ENCODE data around the gene KDM1B.

The KDM1B gene

GRCh38 chr6:18234564-18234963 lies 79.3 kb downstream of the KDM1B start:
- TF ChIP-seq NFIC (IDR thresholded peaks at IDR 0.05) = no peak
- no peak for TF ChIP-seq CREB1 (IDR thresholded peaks at IDR 0.05; ENCODE audit: low read depth)
- no peak for TF ChIP-seq FOXM1 (IDR thresholded peaks at IDR 0.05; ENCODE audit: borderline replicate concordance, low read depth)
- TF ChIP-seq TEAD4 (IDR thresholded peaks at IDR 0.05) = no peak
- TF ChIP-seq TCF12 (IDR thresholded peaks at IDR 0.05; ENCODE audit: low read depth) = no peak
- no peak for TF ChIP-seq ZBTB7A (IDR thresholded peaks at IDR 0.05; ENCODE audit: low read depth)
- no peak for TF ChIP-seq MAX (IDR thresholded peaks at IDR 0.05)
- TF ChIP-seq REST (IDR thresholded peaks at IDR 0.05; ENCODE audit: low read depth) = no peak
- no peak for TF ChIP-seq EGR1 (IDR thresholded peaks at IDR 0.05)
- TF ChIP-seq CEBPB (IDR thresholded peaks at IDR 0.05) = no peak
- TF ChIP-seq EP300 (IDR thresholded peaks at IDR 0.05; ENCODE audit: borderline replicate concordance) = no peak

- TF ChIP-seq TAF1 (IDR thresholded peaks at IDR 0.05; ENCODE audit: low read depth) = no peak
- TF ChIP-seq YY1 (IDR thresholded peaks at IDR 0.05; ENCODE audit: low read depth) = no peak
- no peak for TF ChIP-seq EGR1 (IDR thresholded peaks at IDR 0.05)
- TF ChIP-seq TCF12 (IDR thresholded peaks at IDR 0.05; ENCODE audit: low read depth) = no peak
- TF ChIP-seq RAD21 (IDR thresholded peaks at IDR 0.05; ENCODE audit: low read depth) = no peak
- no peak for TF ChIP-seq FOXM1 (IDR thresholded peaks at IDR 0.05; ENCODE audit: borderline replicate concordance, low read depth)
- TF ChIP-seq USF1 (IDR thresholded peaks at IDR 0.05) = no peak
- TF ChIP-seq REST (IDR thresholded peaks at IDR 0.05; ENCODE audit: low read depth) = no peak
- no peak for TF ChIP-seq CREB1 (IDR thresholded peaks at IDR 0.05; ENCODE audit: low read depth)
- TF ChIP-seq MAX (IDR thresholded peaks at IDR 0.05) = no peak
- TF ChIP-seq TEAD4 (IDR thresholded peaks at IDR 0.05) = no peak
- TF ChIP-seq ZBTB7A (IDR thresholded peaks at IDR 0.05; ENCODE audit: low read depth) = no peak
- no peak for TF ChIP-seq CEBPB (IDR thresholded peaks at IDR 0.05)
Measured at GRCh38 chr6:18235524-18235923, 80.3 kb downstream of the KDM1B start.

- TF ChIP-seq NFIC (IDR thresholded peaks at IDR 0.05) = no peak
- no peak for TF ChIP-seq MAX (IDR thresholded peaks at IDR 0.05)
- TF ChIP-seq CEBPB (IDR thresholded peaks at IDR 0.05) = no peak
Measured at GRCh38 chr6:18237167-18237566, 81.9 kb downstream of the KDM1B start.

GRCh38 chr6:18240230-18240629 lies 85.0 kb downstream of the KDM1B start:
- no peak for TF ChIP-seq CREB1 (IDR thresholded peaks at IDR 0.05; ENCODE audit: low read depth)
- TF ChIP-seq NFIC (IDR thresholded peaks at IDR 0.05) = no peak
- no peak for TF ChIP-seq EP300 (IDR thresholded peaks at IDR 0.05; ENCODE audit: borderline replicate concordance)
- TF ChIP-seq REST (IDR thresholded peaks at IDR 0.05; ENCODE audit: low read depth) = no peak
- no peak for TF ChIP-seq CEBPB (IDR thresholded peaks at IDR 0.05)

- no peak for TF ChIP-seq YY1 (IDR thresholded peaks at IDR 0.05; ENCODE audit: low read depth)
Measured at GRCh38 chr6:18241208-18242038, 86.2 kb downstream of the KDM1B start.
